ENCODE data around the gene CCDC3. TPM values are rescaled to one million over a fixed set of nuclear protein-coding genes. Genes with fewer than 3 reads are reported as not detected.
"Not testable (repeated sequence)": the region's sequence is repeated elsewhere in the genome, so short reads cannot be mapped to it uniquely, and the experiment has no call there.

CCDC3 gene
- under 1 TPM in 1 of 2 experiments, not detected in 1; 0.14 TPM for total RNA-seq

- H3K27me3 Mint-ChIP-seq (ENCODE audit: low read depth) = peaks cover 53% of the 10 kb centered on the region
Observed at GRCh38 chr10:13001041-13001886, at the start of gene CCDC3. CCDC3 (minus strand) TSS chr10:13001713; CDS start chr10:13001570, 143 bp downstream.

GRCh38 chr10:13051126-13051694, 49.7 kb upstream of the CCDC3 start:
- no peaks in the 10 kb centered on the region for H3K4me1 Mint-ChIP-seq (ENCODE audit: low read depth)
- no peak for DNase-seq
- no peak overlapping the region for H3K27ac Mint-ChIP-seq
- H3K4me3 Mint-ChIP-seq = no peak overlapping the region
- no peaks in the 10 kb centered on the region for H3K27me3 Mint-ChIP-seq (ENCODE audit: low read depth)
- CTCF ChIA-PET = no interaction called here
- intact Hi-C loops (cut with micrococcal nuclease) = no loop called here
- H3K9me3 Mint-ChIP-seq = no peaks in the 10 kb centered on the region
- H3K36me3 Mint-ChIP-seq (ENCODE audit: low read depth) = no peaks in the 10 kb centered on the region

More at GRCh38 chr10:13001041-13001886, at the start of gene CCDC3:
- Mint-ChIP-seq H3K4me3 (peak within 1 kb of the TSS; percentile 40), H3K4me1 (ENCODE audit: low read depth) (peaks cover 4% of the 10 kb centered on the region), H3K36me3 (ENCODE audit: low read depth) (no peaks in the 10 kb centered on the region), H3K9me3 (no peaks in the 10 kb centered on the region), H3K27ac (no peak within 1 kb of the TSS)
- CTCF ChIA-PET = interaction anchor here (0.7 kb wide), 1 partner anchor 66 kb away, joined by 3 read pairs; no protein-coding TSS in a partner anchor
- intact Hi-C loops (cut with micrococcal nuclease) = loop anchor here (5.0 kb wide), 1 partner anchor 71 kb away; no protein-coding TSS in a partner anchor
- peak; percentile 8 for DNase-seq

DNA sequence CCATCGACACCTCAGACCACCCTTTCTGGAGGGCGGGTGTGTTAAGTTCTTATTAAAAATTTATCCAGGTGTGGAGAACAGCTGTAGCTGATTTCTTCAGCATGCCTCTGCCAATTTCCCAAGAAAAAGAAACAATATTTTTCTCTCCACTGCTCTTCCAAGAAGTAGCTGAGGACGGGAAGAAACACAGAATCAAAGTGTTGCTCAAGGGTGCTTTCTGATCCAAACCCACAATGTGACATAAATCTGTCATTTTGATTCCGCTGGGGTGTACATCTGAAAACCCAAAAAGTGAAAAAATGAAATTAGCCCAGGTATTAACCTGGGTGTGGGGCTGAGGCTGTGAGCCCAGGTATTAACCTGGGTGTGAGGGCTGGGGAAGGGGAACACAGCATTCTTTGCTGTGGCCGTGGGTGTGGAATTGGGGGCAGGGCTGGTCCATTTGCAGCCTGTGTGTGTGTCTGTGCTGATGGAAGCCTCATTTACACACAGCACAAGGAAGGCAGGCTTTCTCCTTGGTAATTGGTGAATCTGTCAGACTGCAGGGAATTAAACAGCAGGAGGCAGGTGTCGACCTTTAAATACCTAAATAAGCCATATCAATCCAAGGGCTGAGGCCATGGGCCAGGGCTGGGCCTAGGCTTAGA, 48.4 kb upstream of the CCDC3 start:
- Mint-ChIP-seq H3K4me1 (ENCODE audit: low read depth) (no peaks in the 10 kb centered on the region), H3K9me3 (no peaks in the 10 kb centered on the region), H3K36me3 (ENCODE audit: low read depth) (no peaks in the 10 kb centered on the region), H3K27ac (no peak overlapping the region), H3K27me3 (ENCODE audit: low read depth) (no peaks in the 10 kb centered on the region), H3K4me3 (no peak overlapping the region)
- intact Hi-C loops (cut with micrococcal nuclease) = no loop called here
- CTCF ChIA-PET = no interaction called here
- no peak for DNase-seq

DNA sequence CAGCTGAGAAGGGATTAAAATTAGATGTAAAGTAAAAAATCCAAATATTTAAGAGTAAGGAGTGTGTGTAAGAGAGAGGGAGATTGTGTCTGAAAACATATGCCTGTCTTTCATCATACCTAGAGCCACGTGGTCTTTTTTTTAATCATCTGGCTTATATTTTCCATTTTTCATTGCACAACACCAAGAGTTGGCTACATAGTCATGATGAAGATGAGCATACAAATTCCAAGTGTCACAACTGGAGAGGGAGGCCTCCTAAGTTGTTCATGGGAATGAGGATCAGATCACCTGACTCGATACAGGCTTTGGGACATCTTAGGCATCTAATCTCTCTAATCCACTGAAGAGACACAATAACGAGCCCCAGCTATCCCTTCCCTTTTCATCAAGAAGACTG, 47.2 kb upstream of the CCDC3 start:
- no peak overlapping the region for H3K4me3 Mint-ChIP-seq
- H3K4me1 Mint-ChIP-seq (ENCODE audit: low read depth) = no peaks in the 10 kb centered on the region
- H3K27me3 Mint-ChIP-seq (ENCODE audit: low read depth) = no peaks in the 10 kb centered on the region
- intact Hi-C loops (cut with micrococcal nuclease) = no loop called here
- no peaks in the 10 kb centered on the region for H3K36me3 Mint-ChIP-seq (ENCODE audit: low read depth)
- CTCF ChIA-PET = no interaction called here
- DNase-seq = no peak
- H3K27ac Mint-ChIP-seq = no peak overlapping the region
- no peaks in the 10 kb centered on the region for H3K9me3 Mint-ChIP-seq

DNA sequence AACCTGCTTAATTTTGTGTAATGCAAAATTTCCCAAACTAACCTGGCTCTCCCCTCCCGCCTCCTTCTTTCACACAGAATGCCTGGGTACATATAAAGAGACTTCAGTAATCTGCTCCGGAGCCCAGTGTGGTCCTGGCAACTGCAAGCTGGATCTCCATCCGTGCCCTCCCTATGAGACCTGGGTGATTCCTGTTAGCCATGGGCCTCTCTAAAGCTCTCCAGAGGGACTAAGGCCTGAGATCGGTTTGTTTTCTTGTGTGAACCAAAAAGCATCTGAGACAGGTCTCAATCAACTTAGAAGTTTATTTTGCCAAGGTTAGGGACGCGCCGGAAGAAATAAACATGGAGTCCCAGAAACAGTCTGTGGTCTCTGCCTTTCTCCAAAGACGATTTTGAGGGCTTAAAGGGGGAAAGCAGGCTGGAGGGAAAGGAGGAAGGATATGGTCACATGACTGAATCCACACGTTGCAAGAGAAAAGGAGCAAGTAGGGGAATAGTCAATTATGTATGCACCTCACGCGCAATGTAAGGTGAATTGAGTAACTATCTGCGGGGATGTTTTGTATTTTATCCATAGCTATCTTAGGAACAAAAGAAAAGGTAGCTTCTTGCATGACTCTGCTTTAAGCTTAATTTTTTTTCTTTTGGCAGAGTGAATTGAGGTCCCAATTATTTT, 46.2 kb upstream of the CCDC3 start:
- no peaks in the 10 kb centered on the region for H3K4me1 Mint-ChIP-seq (ENCODE audit: low read depth)
- DNase-seq = no peak
- H3K9me3 Mint-ChIP-seq = peaks cover 3% of the 10 kb centered on the region
- no peak overlapping the region for H3K4me3 Mint-ChIP-seq
- H3K36me3 Mint-ChIP-seq (ENCODE audit: low read depth) = no peaks in the 10 kb centered on the region
- CTCF ChIA-PET = no interaction called here
- H3K27me3 Mint-ChIP-seq (ENCODE audit: low read depth) = no peaks in the 10 kb centered on the region
- H3K27ac Mint-ChIP-seq = no peak overlapping the region
- intact Hi-C loops (cut with micrococcal nuclease) = no loop called here

DNA sequence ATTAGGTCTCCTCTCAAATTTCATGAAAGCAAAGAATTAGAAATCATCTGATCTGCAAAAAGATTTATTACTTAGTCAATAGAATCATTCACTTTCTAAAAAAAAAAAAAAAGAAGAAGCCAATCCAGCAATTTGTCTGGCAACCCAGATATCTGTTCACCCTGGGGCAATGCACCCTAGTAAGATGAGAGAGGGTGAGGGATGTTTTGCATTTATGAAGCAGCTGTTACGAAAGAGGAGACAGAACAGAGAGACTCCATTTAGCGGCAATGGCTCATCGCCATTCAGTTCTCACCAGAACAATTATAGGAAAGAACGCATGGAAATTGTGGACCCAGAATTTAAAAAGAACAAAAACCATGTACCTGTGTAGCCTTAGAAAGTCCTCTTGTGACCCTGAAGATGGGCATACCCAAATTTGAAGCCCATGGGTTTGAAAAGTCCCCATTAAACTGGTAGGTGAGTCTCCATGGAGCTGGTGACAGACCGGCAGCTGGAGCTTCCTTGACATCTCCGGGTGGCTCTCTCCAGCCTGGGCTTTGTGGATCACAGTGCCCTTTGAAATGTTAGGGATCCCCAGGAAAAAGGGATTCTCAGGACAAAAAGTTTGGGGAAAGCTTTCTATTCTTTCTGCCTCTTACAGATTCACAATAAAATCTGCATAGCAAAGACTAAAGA, 45.5 kb upstream of the CCDC3 start:
- DNase-seq = no peak
- intact Hi-C loops (cut with micrococcal nuclease) = no loop called here
- Mint-ChIP-seq H3K4me1 (ENCODE audit: low read depth) (no peaks in the 10 kb centered on the region), H3K36me3 (ENCODE audit: low read depth) (no peaks in the 10 kb centered on the region), H3K27me3 (ENCODE audit: low read depth) (no peaks in the 10 kb centered on the region), H3K4me3 (no peak overlapping the region), H3K9me3 (peaks cover 3% of the 10 kb centered on the region), H3K27ac (no peak overlapping the region)
- CTCF ChIA-PET = no interaction called here

DNA sequence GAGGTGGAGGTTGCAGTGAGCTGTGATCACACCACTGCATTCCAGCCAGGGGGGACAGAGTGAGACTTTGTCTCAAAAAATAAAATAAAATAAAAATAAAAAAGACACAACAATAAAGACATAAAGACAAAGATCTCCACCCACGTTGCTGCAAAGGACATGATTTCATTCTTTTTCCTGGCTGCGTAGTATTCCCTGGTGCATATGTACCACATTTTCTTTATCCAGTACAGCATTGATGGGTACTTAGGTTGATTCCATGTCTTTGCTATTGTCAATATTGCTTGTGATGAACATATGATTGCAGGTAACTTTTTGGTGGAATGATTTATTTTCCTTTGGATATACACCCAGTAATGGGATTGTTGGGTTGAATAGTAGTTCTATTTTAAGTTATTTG, 42.0 kb upstream of the CCDC3 start:
- DNase-seq = no peak
- CTCF ChIA-PET = no interaction called here
- H3K36me3 Mint-ChIP-seq (ENCODE audit: low read depth) = no peaks in the 10 kb centered on the region
- no peak overlapping the region for H3K4me3 Mint-ChIP-seq
- H3K9me3 Mint-ChIP-seq = peaks cover 3% of the 10 kb centered on the region
- intact Hi-C loops (cut with micrococcal nuclease) = no loop called here
- no peaks in the 10 kb centered on the region for H3K27me3 Mint-ChIP-seq (ENCODE audit: low read depth)
- H3K27ac Mint-ChIP-seq = no peak overlapping the region
- no peaks in the 10 kb centered on the region for H3K4me1 Mint-ChIP-seq (ENCODE audit: low read depth)

GRCh38 chr10:13039761-13040160, 38.2 kb upstream of the CCDC3 start:
- Mint-ChIP-seq H3K36me3 (ENCODE audit: low read depth) (no peaks in the 10 kb centered on the region), H3K9me3 (peaks cover 3% of the 10 kb centered on the region), H3K4me1 (ENCODE audit: low read depth) (no peaks in the 10 kb centered on the region), H3K4me3 (no peak overlapping the region), H3K27me3 (ENCODE audit: low read depth) (no peaks in the 10 kb centered on the region), H3K27ac (no peak overlapping the region)
- CTCF ChIA-PET = no interaction called here
- DNase-seq = no peak
- intact Hi-C loops (cut with micrococcal nuclease) = no loop called here

DNA sequence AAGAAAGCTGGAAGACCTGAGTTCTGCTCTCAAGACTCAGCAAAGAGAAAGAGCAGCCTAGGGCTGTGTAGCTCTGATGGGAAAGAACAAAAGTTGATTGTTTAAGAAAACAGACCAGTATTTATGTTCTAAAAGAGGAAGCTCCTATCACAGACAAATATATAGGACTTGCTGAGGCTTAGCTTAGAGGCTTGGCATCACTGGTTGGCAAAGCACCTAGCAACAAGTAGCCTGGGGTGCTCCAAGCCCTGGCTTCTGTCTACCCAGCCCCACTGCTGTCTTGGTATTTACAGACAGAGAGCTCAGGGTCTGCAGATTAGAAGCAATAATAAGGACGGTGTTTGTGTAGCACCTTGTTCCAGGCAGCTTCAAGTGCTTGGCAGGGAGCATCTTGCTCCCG, 36.9 kb upstream of the CCDC3 start:
- intact Hi-C loops (cut with micrococcal nuclease) = no loop called here
- Mint-ChIP-seq H3K27me3 (ENCODE audit: low read depth) (no peaks in the 10 kb centered on the region), H3K4me3 (no peak overlapping the region), H3K9me3 (peaks cover 2% of the 10 kb centered on the region), H3K4me1 (ENCODE audit: low read depth) (no peaks in the 10 kb centered on the region), H3K36me3 (ENCODE audit: low read depth) (no peaks in the 10 kb centered on the region), H3K27ac (no peak overlapping the region)
- no peak for DNase-seq
- CTCF ChIA-PET = interaction anchor here (0.6 kb wide), 1 partner anchor 192 kb away, joined by 4 read pairs; no protein-coding TSS in a partner anchor

DNA sequence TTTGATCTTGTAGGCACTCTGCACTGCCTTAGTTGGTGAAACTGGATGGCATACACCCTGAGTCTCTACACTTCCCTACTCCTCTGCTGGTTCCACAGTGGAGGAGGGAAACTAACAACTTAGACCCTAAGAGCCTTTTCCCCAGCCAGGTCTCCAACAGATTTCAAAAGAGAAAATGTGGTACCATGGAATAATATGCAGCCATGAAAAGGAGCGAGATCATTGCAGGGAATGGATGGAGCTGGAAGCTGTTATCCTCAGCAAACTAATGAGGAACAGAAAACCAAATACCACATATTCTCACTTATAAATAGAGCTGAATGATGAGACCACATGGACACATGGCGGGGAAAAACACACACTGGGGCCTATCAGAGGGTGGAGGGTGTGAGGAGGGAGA, 36.3 kb upstream of the CCDC3 start:
- no peaks in the 10 kb centered on the region for H3K27me3 Mint-ChIP-seq (ENCODE audit: low read depth)
- no peak overlapping the region for H3K4me3 Mint-ChIP-seq
- DNase-seq = no peak
- no peaks in the 10 kb centered on the region for H3K4me1 Mint-ChIP-seq (ENCODE audit: low read depth)
- peaks cover 2% of the 10 kb centered on the region for H3K9me3 Mint-ChIP-seq
- intact Hi-C loops (cut with micrococcal nuclease) = no loop called here
- H3K36me3 Mint-ChIP-seq (ENCODE audit: low read depth) = no peaks in the 10 kb centered on the region
- H3K27ac Mint-ChIP-seq = no peak overlapping the region
- CTCF ChIA-PET = interaction anchor here (0.6 kb wide), 2 partner anchors 192 to 237 kb away, joined by 4 read pairs; no protein-coding TSS in a partner anchor

GRCh38 chr10:13036841-13037240, 35.3 kb upstream of the CCDC3 start:
- H3K4me3 Mint-ChIP-seq = no peak overlapping the region
- H3K27ac Mint-ChIP-seq = no peak overlapping the region
- no peaks in the 10 kb centered on the region for H3K36me3 Mint-ChIP-seq (ENCODE audit: low read depth)
- no peaks in the 10 kb centered on the region for H3K27me3 Mint-ChIP-seq (ENCODE audit: low read depth)
- peaks cover 2% of the 10 kb centered on the region for H3K9me3 Mint-ChIP-seq
- no peaks in the 10 kb centered on the region for H3K4me1 Mint-ChIP-seq (ENCODE audit: low read depth)
- intact Hi-C loops (cut with micrococcal nuclease) = no loop called here
- CTCF ChIA-PET = interaction anchor here (0.7 kb wide), 1 partner anchor 65 kb away, joined by 3 read pairs; no protein-coding TSS in a partner anchor
- no peak for DNase-seq

DNA sequence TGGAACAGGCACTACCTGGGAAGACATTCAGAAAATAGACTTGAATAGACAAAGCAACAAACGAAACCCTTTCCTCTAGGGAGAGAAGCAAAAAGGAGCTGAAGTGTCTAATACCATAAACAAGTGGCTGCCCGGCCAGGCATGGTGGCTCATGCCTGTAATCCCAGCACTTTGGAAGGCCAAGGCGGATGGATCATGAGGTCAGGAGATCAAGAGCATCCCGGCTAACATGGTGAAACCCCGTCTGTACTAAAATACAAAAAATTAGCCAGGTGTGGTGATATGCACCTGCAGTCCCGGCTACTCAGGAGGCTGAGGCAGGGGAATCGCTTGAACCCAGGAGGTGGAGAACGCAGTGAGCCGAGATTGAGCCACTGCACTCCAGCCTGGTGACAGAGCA, 34.2 kb upstream of the CCDC3 start:
- DNase-seq; H3K4me1 Mint-ChIP-seq (ENCODE audit: low read depth); H3K9me3 Mint-ChIP-seq; H3K27me3 Mint-ChIP-seq (ENCODE audit: low read depth); H3K4me3 Mint-ChIP-seq; H3K27ac Mint-ChIP-seq; H3K36me3 Mint-ChIP-seq (ENCODE audit: low read depth); intact Hi-C loops (cut with micrococcal nuclease): not testable (repeated sequence)
- CTCF ChIA-PET = interaction anchor here (0.6 kb wide), 1 partner anchor 705 kb away, joined by 3 read pairs; no protein-coding TSS in a partner anchor
